ENCODE results near the gene SHISA5.
A peak's percentile ranks its signal among the peaks of the same experiment; 100 is the strongest.

- TF ChIP-seq CTCF (IDR thresholded peaks at IDR 0.05 in 4 of 5, conservative IDR thresholded peaks at IDR 0.05 in 1 of 5): peak; percentile 22 to 56 (median 42)
- TF ChIP-seq POLR2A (IDR thresholded peaks at IDR 0.05): peak; percentile 45 to 76
Observed at GRCh38 chr3:48472923-48473616, 30.9 kb downstream of the SHISA5 start.

Measured in gastrocnemius medialis (tissue), 4 donors.